IMR-90 (cell line): ENCODE data around the gene SLC7A10. TPM values are rescaled to one million over a fixed set of nuclear protein-coding genes. Genes with fewer than 3 reads are reported as not detected.

Experiments
- ATAC-seq: fragments of 200-7000 bp; cut with Tn5 transposase; 2 replicates; pipeline ENCODE4 v1.9.1; 2020; ENCODE audit warnings: low read depth, mild to moderate bottlenecking, moderate library complexity
- BruUV-seq: library from RNA; stranded (reverse); fragments of 400-500 nt; replicated peaks from 2 replicates; lab custom pipeline; 2021; lab: Mats Ljungman, UMichigan
- CTCF ChIA-PET: fragments of 300-600 bp; formaldehyde crosslinking; extraction: SDS; loops from one replicate; lab custom pipeline; 2021; ENCODE audit warnings: antibody characterized with exemption; lab: Yijun Ruan, JAX
- POLR2A ChIA-PET: fragments of 300-600 bp; sonication (Branson Sonifier 250); formaldehyde crosslinking; loops from one replicate; lab custom pipeline; 2022; ENCODE audit warnings: antibody characterized with exemption; ENCODE audit not compliant: unreplicated experiment; lab: Charles Lee
- DNase-seq: peaks from one replicate; pipeline ENCODE4 v3.0.0; 2013
- H2AFZ ChIP-seq: replicated peaks from 2 replicates; pipeline ENCODE3; 2013; ENCODE audit warnings: low read length, mild to moderate bottlenecking; ENCODE audit not compliant: poor library complexity
- H2AK5ac ChIP-seq: 2 replicates; pipeline ENCODE4 v1.6.1; 2013; ENCODE audit warnings: low read depth, low read length, inconsistent platforms
- H2AK9ac ChIP-seq: replicated peaks from 2 replicates; pipeline ENCODE3; 2013; ENCODE audit warnings: mild to moderate bottlenecking, low read depth, low read length, moderate library complexity; ENCODE audit not compliant: poor library complexity
- H2BK120ac ChIP-seq: 2 replicates; pipeline ENCODE4 v1.6.1; 2013; ENCODE audit warnings: low read depth, low read length, inconsistent platforms
- H2BK15ac ChIP-seq: 3 replicates; pipeline ENCODE4 v1.6.1; 2013; ENCODE audit warnings: low read depth, low read length, inconsistent platforms
- H2BK20ac ChIP-seq: 2 replicates; pipeline ENCODE4 v1.6.1; 2013; ENCODE audit warnings: low read depth, mild to moderate bottlenecking, inconsistent platforms, low read length, moderate library complexity
- H2BK5ac ChIP-seq: 2 replicates; pipeline ENCODE4 v1.6.1; 2013; ENCODE audit warnings: mild to moderate bottlenecking, low read depth, low read length, inconsistent platforms; ENCODE audit not compliant: poor library complexity, severe bottlenecking
- H3K14ac ChIP-seq: replicated peaks from 2 replicates; pipeline ENCODE4 v1.6.1; 2013; ENCODE audit warnings: low read depth, low read length, inconsistent platforms
- H3K18ac ChIP-seq: 2 replicates; pipeline ENCODE4 v1.6.1; 2013; ENCODE audit warnings: low read depth, low read length, control low read depth
- H3K23ac ChIP-seq: 2 replicates; pipeline ENCODE4 v1.6.1; 2013; ENCODE audit warnings: low read depth, low read length, inconsistent platforms
- H3K27ac ChIP-seq: 2 replicates; pipeline ENCODE4 v1.5.1; 2013; ENCODE audit warnings: mild to moderate bottlenecking, control low read depth, low read length; ENCODE audit not compliant: insufficient read depth
- H3K27me3 ChIP-seq: 2 replicates; pipeline ENCODE4 v1.6.1; 2013; ENCODE audit warnings: low read length; ENCODE audit not compliant: control insufficient read depth, insufficient read depth
- H3K36me3 ChIP-seq: 2 replicates; pipeline ENCODE4 v1.6.1; 2013; ENCODE audit warnings: low read length, mixed read lengths; ENCODE audit not compliant: control insufficient read depth, insufficient read depth
- H3K4ac ChIP-seq: 2 replicates; pipeline ENCODE4 v1.6.1; 2013; ENCODE audit warnings: low read depth, low read length, inconsistent platforms
- H3K4me1 ChIP-seq: 2 replicates; pipeline ENCODE4 v1.6.1; 2013; ENCODE audit warnings: low read length, mixed read lengths; ENCODE audit not compliant: control insufficient read depth, insufficient read depth
- H3K4me2 ChIP-seq: 2 replicates; pipeline ENCODE4 v1.6.1; 2013; ENCODE audit warnings: low read depth, mild to moderate bottlenecking, control low read depth, low read length, moderate library complexity
- H3K4me3 ChIP-seq: 2 replicates; pipeline ENCODE4 v1.5.1; 2013; ENCODE audit warnings: low read depth, mild to moderate bottlenecking, control low read depth, low read length, moderate library complexity; ENCODE audit not compliant: insufficient read depth
- H3K56ac ChIP-seq: 2 replicates; pipeline ENCODE4 v1.6.1; 2013; ENCODE audit warnings: low read length, inconsistent platforms; ENCODE audit not compliant: insufficient read depth; ENCODE audit errors: extremely low read depth
- H3K79me1 ChIP-seq, 2 experiments: 2 replicates each; pipeline ENCODE4 v1.6.1; 2013; ENCODE audit warnings: low read length in 2 of 2, inconsistent platforms in 1 of 2, low read depth in 1 of 2
- H3K9ac ChIP-seq: 2 replicates; pipeline ENCODE4 v1.6.1; 2013; ENCODE audit warnings: low read depth, low read length, control low read depth
- H3K9me1 ChIP-seq: 2 replicates; pipeline ENCODE4 v1.6.1; 2013; ENCODE audit warnings: low read length, inconsistent platforms; ENCODE audit not compliant: insufficient read depth
- H3K9me3 ChIP-seq: 2 replicates; pipeline ENCODE4 v1.6.1; 2013; ENCODE audit warnings: low read length; ENCODE audit not compliant: control insufficient read depth, insufficient read depth
- H4K20me1 ChIP-seq: 2 replicates; pipeline ENCODE4 v1.6.1; 2013; ENCODE audit warnings: low read length, inconsistent platforms; ENCODE audit not compliant: insufficient read depth
- H4K5ac ChIP-seq: 2 replicates; pipeline ENCODE4 v1.6.1; 2013; ENCODE audit warnings: mild to moderate bottlenecking, low read depth, low read length, control low read depth
- H4K8ac ChIP-seq, 2 experiments: 2 replicates each; pipeline ENCODE4 v1.6.1; 2013; ENCODE audit warnings: low read depth in 2 of 2, low read length in 2 of 2, control low read depth in 1 of 2, inconsistent platforms in 1 of 2
- H4K91ac ChIP-seq: 2 replicates; pipeline ENCODE4 v1.6.1; 2013; ENCODE audit warnings: low read depth, low read length, inconsistent platforms; ENCODE audit not compliant: insufficient read depth
- BHLHE40 ChIP-seq: fragments of 150-350 bp; IDR thresholded peaks from 2 replicates; pipeline ENCODE4 v1.6.1; 2016; ENCODE audit warnings: mild to moderate bottlenecking, low read depth, low read length
- ELK1 ChIP-seq: fragments of 150-350 bp; IDR thresholded peaks from 2 replicates; pipeline ENCODE4 v1.6.1; 2016; ENCODE audit warnings: low read depth, mild to moderate bottlenecking, low read length, moderate library complexity, borderline replicate concordance
- FOS ChIP-seq: fragments of 150-350 bp; IDR thresholded peaks from 2 replicates; pipeline ENCODE4 v1.6.1; 2016; ENCODE audit warnings: low read depth, low read length
- MXI1 ChIP-seq: IDR thresholded peaks from 2 replicates; pipeline ENCODE4 v1.6.1; 2012; ENCODE audit warnings: low read depth, mild to moderate bottlenecking, low read length, moderate library complexity, borderline replicate concordance
- RCOR1 ChIP-seq: IDR thresholded peaks from 2 replicates; pipeline ENCODE4 v1.6.1; 2012; ENCODE audit warnings: mild to moderate bottlenecking, low read length, improper control_type of control experiment; ENCODE audit not compliant: insufficient replicate concordance
- SMC3 ChIP-seq: fragments of 150-350 bp; IDR thresholded peaks from 2 replicates; pipeline ENCODE4 v1.6.1; 2016; ENCODE audit warnings: low read depth, mild to moderate bottlenecking, antibody characterized with exemption, low read length, moderate library complexity
- USF2 ChIP-seq: fragments of 150-350 bp; IDR thresholded peaks from 2 replicates; pipeline ENCODE4 v1.6.1; 2017; ENCODE audit warnings: mild to moderate bottlenecking, antibody characterized with exemption, low read length, low read depth
- WGBS, 2 experiments: methylation state at CpG; one replicate each; pipeline versions ENCODE4 v1.1.5 to v1.1.7; 2013; ENCODE audit warnings: missing lambda C conversion rate in 2 of 2; ENCODE audit not compliant: insufficient read length in 1 of 2; ENCODE audit errors: extremely low coverage in 2 of 2; 5-methylcytosine and 5-hydroxymethylcytosine counted together
- dilution Hi-C: fragments of 300-500 bp; cut with HindIII; formaldehyde crosslinking; loops from one replicate; pipeline ENCODE4 v1.14.3; 2018; ENCODE audit warnings: low sequenced_read_pairs; ENCODE audit not compliant: unreplicated experiment
- in situ Hi-C: fragments of 300-500 bp; cut with MboI; formaldehyde crosslinking; loops from 3 replicates; pipeline ENCODE4 v1.14.3; 2019; ENCODE audit warnings: low sequenced_read_pairs, inconsistent platforms, mixed read lengths
- intact Hi-C: fragments of 100-400 bp; cut with micrococcal nuclease; formaldehyde crosslinking; loops from 2 replicates; pipeline ENCODE4 v1.10.0; 2022
- polyA plus RNA-seq, 3 experiments: library from polyadenylated mRNA; depleted of rRNA; stranded (reverse); fragments of >200 nt; gene quantifications; 2 replicates each; pipeline ENCODE4 v1.2.3, GENCODE V29; 2012; ENCODE audit warnings: low replicate concordance in 1 of 3
- total RNA-seq: library from RNA; depleted of rRNA; stranded (reverse); fragments of >200 nt; gene quantifications from 2 replicates; pipeline ENCODE4 v1.2.3, GENCODE V29; 2012

Gene SLC7A10
- total and polyA plus RNA-seq, 2 of the 4 experiments (the other 2 are of a cell fraction): not detected

GRCh38 chr19:33159893-33160292, 65.8 kb downstream of the SLC7A10 start:
- WGBS, 2 experiments: no CpG with 5 or more reads among the region's 8 CpGs
- Histone ChIP-seq H3K4me1 (peaks cover 3% of the 10 kb centered on the region), H3K56ac (no peak overlapping the region), H2BK20ac (no peak overlapping the region), H2AFZ (no peak overlapping the region), H4K5ac (no peak overlapping the region), H4K20me1 (no peaks in the 10 kb centered on the region), H3K23ac (no peak overlapping the region), H3K36me3 (no peaks in the 10 kb centered on the region), H3K4ac (no peak overlapping the region), H2BK15ac (no peak overlapping the region), H3K27me3 (no peaks in the 10 kb centered on the region), H3K14ac (no peak overlapping the region), H2AK5ac (no peak overlapping the region), H2BK5ac (no peak overlapping the region), H3K9ac (no peak overlapping the region), H2AK9ac (no peak overlapping the region), H2BK120ac (no peak overlapping the region), H4K8ac (no peak overlapping the region), H3K9me1 (no peaks in the 10 kb centered on the region), H3K27ac (no peak overlapping the region), H3K9me3 (no peaks in the 10 kb centered on the region), H3K4me2 (no peak overlapping the region), H3K4me3 (no peak overlapping the region), H3K18ac (no peak overlapping the region), H3K79me1 (no peaks in the 10 kb centered on the region), H4K91ac (no peak overlapping the region)
- intact Hi-C loops (no loop called here), in situ Hi-C loops (no loop called here), dilution Hi-C loops (no loop called here)
- BruUV-seq: no TSS peak
- no peak for ATAC-seq
- CTCF ChIA-PET: interaction anchor here (1.6 kb wide), 1 partner anchor 24 kb away, joined by 4 read pairs; no protein-coding TSS in a partner anchor
- no peak for TF ChIP-seq ELK1
- no peak for TF ChIP-seq MXI1
- TF ChIP-seq USF2: no peak
- no peak for TF ChIP-seq SMC3
- no peak for TF ChIP-seq FOS
- no peak for TF ChIP-seq RCOR1
- TF ChIP-seq BHLHE40: no peak
- POLR2A ChIA-PET: no interaction called here
- no peak for DNase-seq
